ENCODE results near the gene CTTNBP2NL.
"Not testable (repeated sequence)": the region's sequence is repeated elsewhere in the genome, so short reads cannot be mapped to it uniquely, and the experiment has no call there.

CTTNBP2NL gene

DNA sequence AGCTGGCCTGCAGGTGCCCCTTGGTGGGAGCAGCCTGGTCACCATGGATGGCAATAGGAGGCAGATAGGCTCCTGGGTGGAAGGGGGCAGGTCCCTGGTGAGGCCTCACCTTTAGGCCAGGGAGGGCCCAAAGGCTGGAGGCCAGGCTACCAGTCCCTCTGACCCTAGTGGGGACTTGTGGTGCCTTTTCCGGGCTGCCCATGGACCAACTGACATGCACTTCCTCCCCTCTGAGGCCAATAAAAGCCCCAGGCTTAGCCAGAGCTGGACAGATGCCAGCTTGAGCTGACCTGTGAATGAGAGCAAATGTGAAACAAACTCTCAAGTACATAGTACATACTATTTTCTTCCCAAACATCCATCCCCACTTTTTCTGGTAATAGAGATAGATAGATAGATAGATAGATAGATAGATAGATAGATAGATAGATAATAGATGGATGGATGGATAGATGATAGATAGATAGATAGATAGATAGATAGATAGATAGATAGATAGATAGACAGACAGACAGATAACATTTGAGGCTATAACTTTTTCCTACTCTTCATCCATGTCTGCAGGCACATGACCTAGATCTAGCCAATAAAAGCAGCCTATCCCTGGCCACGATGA, 9.2 kb upstream of the CTTNBP2NL start:
- no peak overlapping the region for H3K4me3 ChIP-seq (ENCODE audit: low read depth, low read length)
- no peak for DNase-seq (ENCODE audit: low read depth)
- TF ChIP-seq, protein P1, sequence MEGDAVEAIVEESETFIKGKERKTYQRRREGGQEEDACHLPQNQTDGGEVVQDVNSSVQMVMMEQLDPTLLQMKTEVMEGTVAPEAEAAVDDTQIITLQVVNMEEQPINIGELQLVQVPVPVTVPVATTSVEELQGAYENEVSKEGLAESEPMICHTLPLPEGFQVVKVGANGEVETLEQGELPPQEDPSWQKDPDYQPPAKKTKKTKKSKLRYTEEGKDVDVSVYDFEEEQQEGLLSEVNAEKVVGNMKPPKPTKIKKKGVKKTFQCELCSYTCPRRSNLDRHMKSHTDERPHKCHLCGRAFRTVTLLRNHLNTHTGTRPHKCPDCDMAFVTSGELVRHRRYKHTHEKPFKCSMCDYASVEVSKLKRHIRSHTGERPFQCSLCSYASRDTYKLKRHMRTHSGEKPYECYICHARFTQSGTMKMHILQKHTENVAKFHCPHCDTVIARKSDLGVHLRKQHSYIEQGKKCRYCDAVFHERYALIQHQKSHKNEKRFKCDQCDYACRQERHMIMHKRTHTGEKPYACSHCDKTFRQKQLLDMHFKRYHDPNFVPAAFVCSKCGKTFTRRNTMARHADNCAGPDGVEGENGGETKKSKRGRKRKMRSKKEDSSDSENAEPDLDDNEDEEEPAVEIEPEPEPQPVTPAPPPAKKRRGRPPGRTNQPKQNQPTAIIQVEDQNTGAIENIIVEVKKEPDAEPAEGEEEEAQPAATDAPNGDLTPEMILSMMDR (IDR thresholded peaks at IDR 0.05; ENCODE audit: control insufficient read depth, extremely low read depth, insufficient read depth): no peak

DNA sequence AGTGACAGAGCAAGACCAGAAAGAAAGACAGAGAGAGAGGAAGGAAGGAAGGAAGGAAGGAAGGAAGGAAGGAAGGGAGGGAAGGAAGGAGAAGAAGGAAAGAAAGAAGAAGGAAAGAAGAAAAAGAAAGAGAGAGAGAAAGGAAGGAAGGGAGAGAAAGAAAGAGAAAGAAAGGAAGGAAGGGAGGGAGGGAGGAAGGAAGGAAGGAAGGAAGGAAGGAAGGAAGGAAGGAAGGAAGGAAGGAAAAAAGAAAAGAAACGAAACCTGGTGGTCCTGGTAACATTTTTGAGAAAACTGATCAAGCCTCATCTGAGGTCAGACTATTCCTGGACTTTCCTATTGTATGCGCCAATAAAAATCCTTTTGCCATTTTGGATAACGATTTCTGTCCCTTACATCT, 8.2 kb upstream of the CTTNBP2NL start:
- H3K4me3 ChIP-seq (ENCODE audit: low read depth, low read length): no peak overlapping the region
- TF ChIP-seq, protein P1 (IDR thresholded peaks at IDR 0.05; ENCODE audit: control insufficient read depth, extremely low read depth, insufficient read depth): no peak
- DNase-seq (ENCODE audit: low read depth): no peak

DNA sequence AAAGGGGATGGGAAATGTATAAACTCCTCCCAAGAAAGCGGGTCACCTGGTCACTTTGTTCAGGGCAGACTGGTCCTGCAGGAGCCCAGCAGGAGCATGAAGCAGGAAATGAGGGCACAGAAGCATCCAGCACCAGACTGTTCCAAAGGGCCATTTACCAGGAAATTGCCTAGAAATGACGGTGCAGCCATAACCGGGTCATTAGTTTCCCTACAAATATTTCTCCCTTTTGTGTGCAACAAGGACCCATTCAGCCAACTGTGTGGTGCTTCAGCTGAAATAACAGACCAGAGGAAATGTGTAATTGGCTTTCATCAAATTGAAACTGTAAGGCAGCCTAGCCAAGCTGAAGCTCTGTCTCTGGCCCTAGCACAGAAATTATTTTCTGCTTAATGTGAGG, 7.6 kb upstream of the CTTNBP2NL start:
- TF ChIP-seq, protein P1 (IDR thresholded peaks at IDR 0.05; ENCODE audit: control insufficient read depth, extremely low read depth, insufficient read depth): no peak
- no peak overlapping the region for H3K4me3 ChIP-seq (ENCODE audit: low read depth, low read length)
- no peak for DNase-seq (ENCODE audit: low read depth)

DNA sequence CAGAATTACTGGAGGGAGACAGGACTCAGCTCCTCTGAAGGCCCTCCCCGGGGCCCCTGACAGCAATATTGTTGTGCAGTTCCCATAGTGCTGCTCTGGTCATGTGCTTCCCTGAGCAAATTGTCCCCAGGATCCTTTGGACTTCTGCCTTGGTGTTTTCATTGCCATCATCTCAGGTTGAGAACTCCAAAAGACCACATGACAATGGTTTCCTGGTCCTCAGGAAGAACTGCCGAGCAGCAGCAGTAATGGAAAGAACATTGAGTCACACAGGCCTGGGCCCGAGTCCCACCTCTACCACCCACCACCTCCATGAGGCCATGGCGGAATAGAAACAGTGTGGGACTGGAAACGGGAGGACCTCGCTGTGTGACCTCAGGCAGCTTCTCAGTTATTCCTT, 6.3 kb upstream of the CTTNBP2NL start:
- DNase-seq (ENCODE audit: low read depth): no peak
- no peak overlapping the region for H3K4me3 ChIP-seq (ENCODE audit: low read depth, low read length)
- TF ChIP-seq, protein P1 (IDR thresholded peaks at IDR 0.05; ENCODE audit: control insufficient read depth, extremely low read depth, insufficient read depth): no peak

DNA sequence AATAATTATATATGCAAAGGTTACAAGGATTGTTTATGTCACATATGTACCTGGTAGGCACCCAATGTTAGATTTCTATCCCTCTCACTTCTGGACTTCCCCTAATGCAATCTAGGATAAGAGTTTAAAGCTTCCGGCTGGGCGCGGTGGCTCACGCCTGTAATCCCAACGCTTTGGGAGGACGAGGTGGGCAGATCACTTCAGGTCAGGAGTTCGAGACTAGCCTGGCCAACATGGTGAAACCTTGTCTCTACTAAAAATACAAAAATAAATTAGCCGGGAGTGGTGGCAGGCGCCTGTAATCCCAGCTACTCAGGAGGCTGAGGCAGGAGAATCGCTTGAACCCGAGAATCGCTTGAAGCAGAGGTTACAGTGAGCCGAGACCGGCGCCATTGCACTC, 5.7 kb upstream of the CTTNBP2NL start:
- H3K4me3 ChIP-seq (ENCODE audit: low read depth, low read length): peak overlapping the region; percentile 47
- not testable (repeated sequence) for DNase-seq (ENCODE audit: low read depth)

DNA sequence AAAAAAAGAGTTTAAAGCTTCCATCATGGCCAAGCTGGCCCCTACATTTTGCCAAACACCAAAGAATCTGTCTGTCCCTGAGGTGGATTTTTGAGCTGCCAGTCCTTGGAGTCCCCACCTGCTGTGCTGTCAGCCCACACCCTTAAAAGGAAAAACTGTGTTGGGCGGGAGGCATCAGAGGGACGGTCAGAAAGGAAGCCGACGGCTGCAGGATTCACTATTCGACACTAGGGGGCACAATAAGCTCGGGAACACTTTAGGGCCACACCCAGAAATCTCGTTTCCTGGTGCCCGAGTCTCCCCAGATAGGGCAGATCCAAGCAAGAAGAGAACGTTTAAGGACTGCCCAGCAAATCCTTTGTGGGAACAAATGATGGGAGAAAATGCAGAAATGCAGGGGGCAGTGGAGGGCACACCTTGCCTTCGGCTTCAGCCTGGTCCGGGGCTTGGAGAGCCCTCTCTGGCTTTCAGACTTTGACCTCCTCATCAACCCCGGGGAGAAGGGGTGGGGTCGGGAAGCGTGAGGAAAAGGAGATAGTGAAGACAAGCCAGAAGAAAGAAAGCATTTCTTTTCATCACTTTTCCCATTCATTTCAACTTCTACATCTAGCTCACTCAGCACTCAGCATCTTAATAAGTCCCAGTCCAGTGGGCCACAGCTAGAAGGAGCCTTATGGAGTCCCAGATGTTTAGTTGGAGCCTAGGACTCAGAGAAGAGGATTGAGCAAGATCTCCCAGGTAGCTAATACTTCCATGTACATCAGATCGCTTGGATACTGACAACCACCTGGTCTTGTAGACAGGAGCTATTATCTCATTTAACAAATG, 5.0 kb upstream of the CTTNBP2NL start:
- TF ChIP-seq, protein P1 (IDR thresholded peaks at IDR 0.05; ENCODE audit: control insufficient read depth, extremely low read depth, insufficient read depth): peak; percentile 87
- peak; percentile 67 for DNase-seq (ENCODE audit: low read depth)
- peak overlapping the region; percentile 47 for H3K4me3 ChIP-seq (ENCODE audit: low read depth, low read length)

DNA sequence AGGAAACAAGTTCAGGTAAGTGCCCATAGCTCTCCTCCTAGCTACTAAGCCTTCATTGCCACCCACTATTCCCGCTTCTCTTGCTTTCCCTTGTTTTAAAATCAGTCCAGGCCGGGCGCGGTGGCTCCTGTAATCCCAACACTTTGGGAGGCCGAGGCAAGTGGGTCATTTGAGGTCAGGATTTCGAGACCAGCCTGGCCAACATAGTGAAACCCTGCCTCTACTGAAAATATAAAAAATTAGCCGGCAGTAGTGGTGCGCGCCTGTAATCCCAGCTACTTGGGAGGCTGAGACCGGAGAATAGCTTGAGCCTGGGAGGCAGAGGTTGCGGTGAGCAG, 4.4 kb upstream of the CTTNBP2NL start:
- DNase-seq (ENCODE audit: low read depth): no peak
- no peak overlapping the region for H3K4me3 ChIP-seq (ENCODE audit: low read depth, low read length)
- TF ChIP-seq, protein P1 (IDR thresholded peaks at IDR 0.05; ENCODE audit: control insufficient read depth, extremely low read depth, insufficient read depth): no peak

Measured in LNCaP clone FGC (cell line).